Prostate gland (tissue), 2 donors: ENCODE measurements around the gene PLA2G4F. TPM values are rescaled to one million over a fixed set of nuclear protein-coding genes. Genes with fewer than 3 reads are reported as not detected.

Experiments
- DNase-seq: peaks from one replicate; pipeline ENCODE4 v3.0.0-alpha.2; 2019; ENCODE audit warnings: low spot score
- H3K27ac ChIP-seq, 2 donors: fragments of 200-600 bp; sonication (generic); 2 replicates each; pipeline ENCODE4 v1.5.1; 2017 to 2019
- H3K27me3 ChIP-seq: fragments of 200-600 bp; sonication (generic); replicated peaks from 2 replicates; pipeline ENCODE4 v1.5.1; 2019; ENCODE audit not compliant: insufficient read depth
- H3K36me3 ChIP-seq, 2 donors: fragments of 200-600 bp; sonication (generic); 1 replicate in 1 of 2; 2 replicates in 1 of 2; pipeline versions ENCODE4 v1.5.1 to v1.8.1; 2017 to 2019
- H3K4me1 ChIP-seq: fragments of 200-600 bp; sonication (generic); replicated peaks from 2 replicates; pipeline ENCODE4 v1.5.1; 2019
- H3K4me3 ChIP-seq, 2 donors: fragments of 200-600 bp; sonication (generic); 2 replicates each; pipeline ENCODE4 v1.5.1; 2017 to 2019
- H3K9me3 ChIP-seq: fragments of 200-600 bp; sonication (generic); 2 replicates; pipeline ENCODE4 v1.5.1; 2017
- POLR2A ChIP-seq: fragments of 450-650 bp; IDR thresholded peaks from one replicate; pipeline ENCODE4 v1.6.1; 2016; ENCODE audit warnings: antibody characterized with exemption, mild to moderate bottlenecking
- POLR2AphosphoS5 ChIP-seq: sonication (generic); formaldehyde crosslinking; IDR thresholded peaks from one replicate; pipeline ENCODE4 v1.6.1; 2017; ENCODE audit warnings: antibody characterized with exemption
- WGBS: methylation state at CpG from one replicate; pipeline ENCODE4 v1.1.5; 2018; 5-methylcytosine and 5-hydroxymethylcytosine counted together
- intact Hi-C: fragments of 100-400 bp; cut with DNase I; formaldehyde crosslinking; loops from one replicate; pipeline ENCODE4 v1.14.2; 2022
- total RNA-seq, 2 donors: library from RNA; depleted of rRNA; stranded (reverse); fragments of >200 nt; gene quantifications; one replicate each; pipeline ENCODE4 v1.1.0, GENCODE V29; 2016
- TF ChIP-seq, protein P1 (sequence below), 4 experiments: fragments of 200-600 bp in 2 of 4; fragments of 450-650 bp in 2 of 4; sonication (generic) in 2 of 4; IDR thresholded peaks; 1 replicate in 3 of 4; 2 replicates in 1 of 4; pipeline ENCODE4 v1.5.1; 2016 to 2019; ENCODE audit warnings: antibody characterized with exemption in 4 of 4, mild to moderate bottlenecking in 2 of 4, moderate library complexity in 2 of 4

The PLA2G4F gene
- total RNA-seq, 2 donors from 2014 or later: 16.0 to 36.9 TPM

DNA sequence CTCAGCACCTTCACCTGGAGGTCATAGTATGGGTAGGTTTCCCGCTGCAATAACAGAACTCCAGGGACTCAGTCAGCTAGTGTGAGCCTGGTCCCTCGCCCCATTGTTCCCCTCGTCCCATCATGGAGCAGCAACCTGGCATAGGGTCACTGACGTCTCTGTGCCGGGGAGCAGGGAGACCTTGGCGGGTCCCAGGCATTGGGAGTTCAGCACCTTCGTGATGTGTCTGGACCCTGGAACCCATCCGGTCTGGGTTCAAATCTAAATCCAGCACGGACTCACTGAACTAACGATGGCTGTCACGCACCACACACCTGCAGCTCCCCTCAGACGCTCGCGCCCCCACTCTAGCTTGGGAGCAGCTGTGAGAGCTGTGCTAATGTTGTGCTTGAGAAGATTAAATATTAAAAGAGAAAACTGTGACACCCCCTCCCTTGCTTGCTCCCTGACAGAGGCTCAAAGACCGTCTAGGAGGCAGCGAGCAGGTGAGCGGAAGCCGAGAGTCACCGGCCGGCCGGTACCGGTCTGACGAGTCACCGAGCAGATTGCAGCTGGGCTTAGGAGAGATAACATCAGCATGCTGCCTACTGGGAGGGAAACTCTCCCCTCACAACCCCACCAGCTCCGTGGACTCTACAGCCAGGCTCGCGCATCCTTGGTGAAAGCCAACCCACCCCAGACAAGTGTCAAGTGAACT is 742 bp downstream of the PLA2G4F start:
- Histone ChIP-seq H3K9me3 (no peaks in the 10 kb centered on the region), H3K27me3 (no peaks in the 10 kb centered on the region), H3K36me3 (peaks cover 0 to 3% of the 10 kb centered on the region in 2 donors), H3K27ac (peak overlapping the region; percentile 66 to 69), H3K4me1 (peaks cover 26% of the 10 kb centered on the region), H3K4me3 (peak overlapping the region; percentile 19 to 39)
- DNase-seq: peak; percentile 79
- intact Hi-C loops: no loop called here
- TF ChIP-seq, protein P1, sequence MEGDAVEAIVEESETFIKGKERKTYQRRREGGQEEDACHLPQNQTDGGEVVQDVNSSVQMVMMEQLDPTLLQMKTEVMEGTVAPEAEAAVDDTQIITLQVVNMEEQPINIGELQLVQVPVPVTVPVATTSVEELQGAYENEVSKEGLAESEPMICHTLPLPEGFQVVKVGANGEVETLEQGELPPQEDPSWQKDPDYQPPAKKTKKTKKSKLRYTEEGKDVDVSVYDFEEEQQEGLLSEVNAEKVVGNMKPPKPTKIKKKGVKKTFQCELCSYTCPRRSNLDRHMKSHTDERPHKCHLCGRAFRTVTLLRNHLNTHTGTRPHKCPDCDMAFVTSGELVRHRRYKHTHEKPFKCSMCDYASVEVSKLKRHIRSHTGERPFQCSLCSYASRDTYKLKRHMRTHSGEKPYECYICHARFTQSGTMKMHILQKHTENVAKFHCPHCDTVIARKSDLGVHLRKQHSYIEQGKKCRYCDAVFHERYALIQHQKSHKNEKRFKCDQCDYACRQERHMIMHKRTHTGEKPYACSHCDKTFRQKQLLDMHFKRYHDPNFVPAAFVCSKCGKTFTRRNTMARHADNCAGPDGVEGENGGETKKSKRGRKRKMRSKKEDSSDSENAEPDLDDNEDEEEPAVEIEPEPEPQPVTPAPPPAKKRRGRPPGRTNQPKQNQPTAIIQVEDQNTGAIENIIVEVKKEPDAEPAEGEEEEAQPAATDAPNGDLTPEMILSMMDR (IDR thresholded peaks at IDR 0.05): no peak
- TF ChIP-seq POLR2A (no peak), POLR2AphosphoS5 (peak; percentile 64)
- WGBS: 43% methylated on average over 27 of the region's 27 CpGs

DNA sequence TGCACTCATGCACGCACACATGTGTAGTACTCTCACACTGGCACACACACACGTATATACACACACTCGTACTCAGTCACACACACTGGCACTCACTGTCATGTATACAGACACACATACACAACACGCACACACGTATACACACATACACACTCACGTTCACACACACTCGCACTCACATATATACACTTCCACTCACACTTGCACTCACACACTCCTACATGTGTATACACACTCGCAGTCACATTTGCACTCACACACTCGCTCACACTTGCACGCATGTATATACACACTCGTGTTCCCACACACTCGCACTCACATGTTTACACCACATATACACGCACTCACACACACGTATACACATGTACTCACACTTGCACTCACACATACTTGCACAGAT is 1.5 kb downstream of the PLA2G4F start:
- Histone ChIP-seq H3K27me3 (no peaks in the 10 kb centered on the region), H3K9me3 (no peaks in the 10 kb centered on the region), H3K4me3 (peak overlapping the region; percentile 19 to 39), H3K36me3 (no peaks in the 10 kb centered on the region), H3K27ac (no peak overlapping the region), H3K4me1 (peaks cover 26% of the 10 kb centered on the region)
- TF ChIP-seq POLR2AphosphoS5: no peak
- intact Hi-C loops: no loop called here
- DNase-seq: no peak
- WGBS: 71% methylated on average over 14 of the region's 14 CpGs

DNA sequence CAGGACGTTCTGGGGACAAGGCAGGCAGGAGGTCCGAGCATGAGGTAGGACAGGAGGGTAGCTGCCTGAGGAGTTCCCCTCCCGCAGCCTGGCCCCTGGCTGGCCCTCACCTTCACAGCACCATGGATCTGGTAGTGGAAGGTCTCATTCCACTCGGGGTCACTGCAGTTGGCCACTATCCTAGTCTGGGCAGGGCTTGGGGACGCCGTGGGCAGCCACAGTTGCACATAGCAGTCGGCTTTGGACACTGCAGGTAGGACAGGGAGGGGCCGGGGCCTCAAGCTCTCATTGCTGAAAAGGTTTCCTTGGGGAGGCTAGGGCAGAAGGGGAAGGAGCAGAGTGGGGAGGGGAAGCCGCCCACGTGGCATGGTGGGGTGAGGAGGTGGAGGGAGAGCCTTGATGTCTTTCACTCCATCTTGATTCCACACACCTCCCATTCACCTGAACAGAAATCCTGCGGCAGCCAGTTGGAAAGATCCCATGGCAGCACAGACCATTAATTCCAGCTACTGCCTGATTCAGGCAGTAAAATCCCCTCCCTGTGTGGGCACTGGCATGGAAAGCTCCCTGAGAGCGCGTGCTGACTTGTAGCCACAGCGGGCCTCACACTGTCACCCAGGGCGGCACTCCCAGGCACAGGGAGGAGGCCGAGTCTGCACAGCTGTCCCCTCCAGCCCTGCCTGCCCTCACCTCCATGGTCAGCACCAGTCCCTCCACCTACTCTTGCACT is 2.1 kb downstream of the PLA2G4F start:
- WGBS: 46% methylated on average over 16 of the region's 16 CpGs
- Histone ChIP-seq H3K27ac (peak overlapping the region; percentile 26 to 42), H3K4me3 (peak overlapping the region in 1 of 2 donors; percentile 39), H3K36me3 (no peaks in the 10 kb centered on the region), H3K4me1 (peaks cover 26% of the 10 kb centered on the region), H3K9me3 (no peaks in the 10 kb centered on the region), H3K27me3 (no peaks in the 10 kb centered on the region)
- peak; percentile 72 for DNase-seq
- TF ChIP-seq, protein P1 (IDR thresholded peaks at IDR 0.05): no peak
- TF ChIP-seq POLR2A (no peak), POLR2AphosphoS5 (peak; percentile 74)
- intact Hi-C loops: no loop called here

DNA sequence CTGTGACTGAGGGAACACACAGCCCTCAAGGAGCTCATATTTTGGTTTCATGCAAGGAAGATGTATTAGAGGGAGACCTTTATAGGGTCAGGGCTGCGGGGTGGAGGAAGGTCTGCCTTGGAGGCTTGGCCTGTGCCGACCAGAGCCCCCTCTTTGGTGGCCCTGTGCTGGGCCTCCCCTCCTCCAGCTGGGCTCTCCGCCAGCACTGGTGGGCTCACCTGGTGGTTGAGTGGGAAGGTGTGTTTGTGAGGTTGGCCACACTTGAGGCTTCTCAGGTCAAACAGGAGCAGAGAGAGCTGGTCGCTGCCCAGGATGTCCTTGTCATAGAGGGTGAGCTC is 2.6 kb downstream of the PLA2G4F start:
- TF ChIP-seq POLR2AphosphoS5 (no peak), POLR2A (no peak)
- TF ChIP-seq, protein P1 (IDR thresholded peaks at IDR 0.05): no peak
- intact Hi-C loops: no loop called here
- 67% methylated on average over 2 of the region's 4 CpGs for WGBS
- Histone ChIP-seq H3K27ac (peak overlapping the region; percentile 26 to 42), H3K4me3 (no peak overlapping the region), H3K9me3 (no peaks in the 10 kb centered on the region), H3K4me1 (peaks cover 26% of the 10 kb centered on the region), H3K36me3 (no peaks in the 10 kb centered on the region), H3K27me3 (no peaks in the 10 kb centered on the region)
- no peak for DNase-seq

DNA sequence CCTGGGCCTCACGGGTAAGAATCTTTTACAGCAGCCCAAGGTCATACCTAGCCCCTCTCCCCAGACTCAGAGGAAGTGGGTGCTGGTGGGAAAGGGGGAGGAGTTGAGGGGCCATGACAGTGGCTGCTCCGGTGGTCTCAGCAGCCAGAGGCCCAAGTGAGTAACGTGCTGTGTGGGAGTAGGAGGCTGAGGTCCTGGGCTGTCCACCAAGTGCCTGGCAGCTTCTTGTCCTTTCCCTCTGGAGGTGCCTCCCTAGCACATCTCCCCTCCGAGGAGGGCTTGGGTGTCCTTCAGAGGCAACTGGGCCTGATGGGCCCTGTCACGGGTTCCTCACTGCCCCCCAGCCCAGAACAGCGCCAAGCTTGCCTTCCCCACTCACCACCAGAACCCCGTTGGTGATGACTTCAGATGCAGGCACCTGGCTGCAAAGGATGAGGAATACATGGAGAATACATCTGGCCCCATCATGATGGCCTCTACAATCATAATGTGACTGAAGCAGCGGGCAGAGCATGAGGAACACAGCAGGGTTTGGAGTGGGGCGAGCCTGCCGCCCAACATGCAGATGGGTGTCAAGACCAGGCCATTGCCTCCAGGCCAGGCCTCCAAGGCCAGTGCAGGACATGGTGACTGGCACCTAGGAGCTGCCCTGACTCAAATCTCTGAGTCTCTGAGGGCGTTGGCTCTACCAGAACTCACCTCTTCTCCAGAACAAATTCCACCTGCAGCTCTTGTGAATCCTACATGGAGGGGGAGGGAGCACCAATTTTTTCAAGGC is 3.3 kb downstream of the PLA2G4F start:
- TF ChIP-seq POLR2A (no peak), POLR2AphosphoS5 (no peak)
- TF ChIP-seq, protein P1 (IDR thresholded peaks at IDR 0.05): no peak
- Histone ChIP-seq H3K4me1 (peaks cover 26% of the 10 kb centered on the region), H3K4me3 (no peak overlapping the region), H3K27me3 (no peaks in the 10 kb centered on the region), H3K9me3 (no peaks in the 10 kb centered on the region), H3K36me3 (no peaks in the 10 kb centered on the region), H3K27ac (peak overlapping the region; percentile 68 to 69)
- DNase-seq: no peak
- intact Hi-C loops: no loop called here
- 95% methylated on average over 11 of the region's 11 CpGs for WGBS
